22Rv1 (cell line): Measurements from ENCODE around the gene CPT2.

Experiments used
- ZFX ChIP-seq: fragments of 450-650 bp; IDR thresholded peaks from 2 replicates; pipeline ENCODE4 v1.6.1; 2017; ENCODE audit warnings: antibody characterized with exemption, borderline replicate concordance
- TF ChIP-seq, protein P1 (sequence below): fragments of 450-650 bp; IDR thresholded peaks from 2 replicates; pipeline ENCODE4 v1.5.1; 2017; ENCODE audit warnings: mild to moderate bottlenecking

GRCh38 chr1:53255031-53255430, 58.4 kb downstream of the CPT2 start:
- TF ChIP-seq, protein P1, sequence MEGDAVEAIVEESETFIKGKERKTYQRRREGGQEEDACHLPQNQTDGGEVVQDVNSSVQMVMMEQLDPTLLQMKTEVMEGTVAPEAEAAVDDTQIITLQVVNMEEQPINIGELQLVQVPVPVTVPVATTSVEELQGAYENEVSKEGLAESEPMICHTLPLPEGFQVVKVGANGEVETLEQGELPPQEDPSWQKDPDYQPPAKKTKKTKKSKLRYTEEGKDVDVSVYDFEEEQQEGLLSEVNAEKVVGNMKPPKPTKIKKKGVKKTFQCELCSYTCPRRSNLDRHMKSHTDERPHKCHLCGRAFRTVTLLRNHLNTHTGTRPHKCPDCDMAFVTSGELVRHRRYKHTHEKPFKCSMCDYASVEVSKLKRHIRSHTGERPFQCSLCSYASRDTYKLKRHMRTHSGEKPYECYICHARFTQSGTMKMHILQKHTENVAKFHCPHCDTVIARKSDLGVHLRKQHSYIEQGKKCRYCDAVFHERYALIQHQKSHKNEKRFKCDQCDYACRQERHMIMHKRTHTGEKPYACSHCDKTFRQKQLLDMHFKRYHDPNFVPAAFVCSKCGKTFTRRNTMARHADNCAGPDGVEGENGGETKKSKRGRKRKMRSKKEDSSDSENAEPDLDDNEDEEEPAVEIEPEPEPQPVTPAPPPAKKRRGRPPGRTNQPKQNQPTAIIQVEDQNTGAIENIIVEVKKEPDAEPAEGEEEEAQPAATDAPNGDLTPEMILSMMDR: no peak; the same call in 1 of the 2 replicates
- TF ChIP-seq ZFX: no peak
